Activated CD4-positive, alpha-beta T cell treated with anti-CD3 and anti-CD28 coated beads for 36 hours (primary cell): ENCODE results near the gene ASPDH. TPM values are rescaled to one million over a fixed set of nuclear protein-coding genes. Genes with fewer than 3 reads are reported as not detected.

Source experiments
- ATAC-seq: fragments of 200-7000 bp; cut with Tn5 transposase; one replicate; pipeline ENCODE4 v1.10.0; 2021; ENCODE audit warnings: mild to moderate bottlenecking, moderate library complexity
- CTCF ChIA-PET: fragments of 350-600 bp; sonication (Branson Sonifier 250); formaldehyde crosslinking; loops from one replicate; lab custom pipeline; 2021; ENCODE audit warnings: antibody characterized with exemption; lab: Charles Lee
- POLR2A ChIA-PET: fragments of 350-600 bp; sonication (Branson Sonifier 250); formaldehyde crosslinking; loops from one replicate; lab custom pipeline; 2021; ENCODE audit warnings: antibody characterized with exemption, inconsistent platforms; lab: Charles Lee
- DNase-seq: peaks from one replicate; pipeline ENCODE4 v3.0.0-alpha.2; 2020
- H3K27ac Mint-ChIP-seq: one replicate; pipeline ENCODE4 v1.8.0; 2021; ENCODE audit warnings: mixed read lengths
- H3K27me3 Mint-ChIP-seq: one replicate; pipeline ENCODE4 v1.8.0; 2021; ENCODE audit warnings: mixed read lengths
- H3K36me3 Mint-ChIP-seq: one replicate; pipeline ENCODE4 v1.8.0; 2021; ENCODE audit warnings: low read depth, mixed read lengths
- H3K4me1 Mint-ChIP-seq: one replicate; pipeline ENCODE4 v1.8.0; 2021; ENCODE audit warnings: mixed read lengths
- H3K4me3 Mint-ChIP-seq: one replicate; pipeline ENCODE4 v1.8.0; 2021; ENCODE audit warnings: mild to moderate bottlenecking, moderate library complexity, mixed read lengths
- H3K9me3 Mint-ChIP-seq: one replicate; pipeline ENCODE4 v1.8.0; 2021; ENCODE audit warnings: low read depth, mixed read lengths
- intact Hi-C, 2 experiments: fragments of 100-400 bp; cut with DNase I in 1 of 2; cut with micrococcal nuclease in 1 of 2; formaldehyde crosslinking; loops; one replicate each; pipeline versions ENCODE4 v1.14.2 to v1.15.1; 2022 to 2024; cut with DNase I, micrococcal nuclease
- total RNA-seq, 2 experiments: library from RNA; stranded (reverse); gene quantifications; one replicate each; pipeline ENCODE4 v1.2.3, GENCODE V29; 2021

The ASPDH gene
- total RNA-seq, 2 experiments from 2014 or later = not detected

- Mint-ChIP-seq H3K36me3 (no peaks in the 10 kb centered on the region), H3K9me3 (no peaks in the 10 kb centered on the region), H3K27me3 (peaks cover 59% of the 10 kb centered on the region), H3K4me1 (peaks cover 2% of the 10 kb centered on the region), H3K27ac (no peak overlapping the region), H3K4me3 (no peak overlapping the region)
- ATAC-seq = no peak
- POLR2A ChIA-PET = no interaction called here
- no peak for DNase-seq
- intact Hi-C loops = no loop called here
- CTCF ChIA-PET = interaction anchor here (0.6 to 4.5 kb wide), 5 partner anchors 10 to 197 kb away, joined by 3 to 45 read pairs (median 4); no protein-coding TSS in a partner anchor
Measured at GRCh38 chr19:50554212-50554611, 40.5 kb upstream of the ASPDH start.

GRCh38 chr19:50553134-50553703, 39.5 kb upstream of the ASPDH start:
- DNase-seq (no peak), ATAC-seq (no peak)
- no peak overlapping the region for H3K4me3 Mint-ChIP-seq
- peaks cover 2% of the 10 kb centered on the region for H3K4me1 Mint-ChIP-seq
- H3K27me3 Mint-ChIP-seq = peaks cover 56% of the 10 kb centered on the region
- POLR2A ChIA-PET = no interaction called here
- H3K36me3 Mint-ChIP-seq = no peaks in the 10 kb centered on the region
- CTCF ChIA-PET = interaction anchor here (3.8 kb wide), 1 partner anchor 196 kb away, joined by 13 read pairs; no protein-coding TSS in a partner anchor
- H3K9me3 Mint-ChIP-seq = no peaks in the 10 kb centered on the region
- intact Hi-C loops = no loop called here
- no peak overlapping the region for H3K27ac Mint-ChIP-seq

- H3K4me1 Mint-ChIP-seq = peaks cover 2% of the 10 kb centered on the region
- CTCF ChIA-PET = interaction anchor here (0.6 kb wide), 1 partner anchor 1106 kb away, joined by 3 read pairs; no protein-coding TSS in a partner anchor
- peaks cover 51% of the 10 kb centered on the region for H3K27me3 Mint-ChIP-seq
- no peak overlapping the region for H3K27ac Mint-ChIP-seq
- intact Hi-C loops = no loop called here
- H3K36me3 Mint-ChIP-seq = no peaks in the 10 kb centered on the region
- POLR2A ChIA-PET = no interaction called here
- no peaks in the 10 kb centered on the region for H3K9me3 Mint-ChIP-seq
- no peak for ATAC-seq
- no peak for DNase-seq
- no peak overlapping the region for H3K4me3 Mint-ChIP-seq
Measured at GRCh38 chr19:50552540-50552939, 38.8 kb upstream of the ASPDH start.

- Mint-ChIP-seq H3K36me3 (no peaks in the 10 kb centered on the region), H3K9me3 (no peaks in the 10 kb centered on the region), H3K4me3 (no peak overlapping the region), H3K4me1 (peaks cover 2% of the 10 kb centered on the region), H3K27me3 (peaks cover 51% of the 10 kb centered on the region), H3K27ac (no peak overlapping the region)
- ChIA-PET CTCF (interaction anchor here (0.6 kb wide), 1 partner anchor 75 kb away, joined by 3 read pairs; no protein-coding TSS in a partner anchor), POLR2A (no interaction called here)
- DNase-seq (no peak), ATAC-seq (no peak)
- intact Hi-C loops = no loop called here
Measured at GRCh38 chr19:50551715-50552187, 38.0 kb upstream of the ASPDH start.

- no peaks in the 10 kb centered on the region for H3K9me3 Mint-ChIP-seq
- no peaks in the 10 kb centered on the region for H3K36me3 Mint-ChIP-seq
- ChIA-PET CTCF (interaction anchor here (0.6 kb wide), 1 partner anchor 76 kb away, joined by 3 read pairs; no protein-coding TSS in a partner anchor), POLR2A (no interaction called here)
- H3K4me1 Mint-ChIP-seq = no peaks in the 10 kb centered on the region
- DNase-seq (no peak), ATAC-seq (no peak)
- peaks cover 48% of the 10 kb centered on the region for H3K27me3 Mint-ChIP-seq
- H3K27ac Mint-ChIP-seq = no peak overlapping the region
- intact Hi-C loops = no loop called here
- no peak overlapping the region for H3K4me3 Mint-ChIP-seq
Measured at GRCh38 chr19:50551034-50551714, 37.5 kb upstream of the ASPDH start.

GRCh38 chr19:50550594-50550966, 36.9 kb upstream of the ASPDH start:
- H3K9me3 Mint-ChIP-seq = no peaks in the 10 kb centered on the region
- DNase-seq = no peak
- ATAC-seq = no peak
- no peaks in the 10 kb centered on the region for H3K36me3 Mint-ChIP-seq
- H3K4me3 Mint-ChIP-seq = no peak overlapping the region
- H3K4me1 Mint-ChIP-seq = no peaks in the 10 kb centered on the region
- H3K27ac Mint-ChIP-seq = no peak overlapping the region
- H3K27me3 Mint-ChIP-seq = peaks cover 44% of the 10 kb centered on the region
- CTCF ChIA-PET = no interaction called here
- intact Hi-C loops = no loop called here
- POLR2A ChIA-PET = no interaction called here

- POLR2A ChIA-PET = interaction anchor here (0.7 kb wide), 1 partner anchor 232 kb away, joined by 4 read pairs; no protein-coding TSS in a partner anchor
- no peak for ATAC-seq
- intact Hi-C loops = no loop called here
Measured at GRCh38 chr19:50549927-50550593, 36.3 kb upstream of the ASPDH start.

GRCh38 chr19:50549059-50549926, 35.6 kb upstream of the ASPDH start:
- CTCF ChIA-PET = no interaction called here
- intact Hi-C loops = no loop called here
- H3K36me3 Mint-ChIP-seq = no peaks in the 10 kb centered on the region

More at GRCh38 chr19:50549927-50550593, 36.3 kb upstream of the ASPDH start:
- Mint-ChIP-seq H3K9me3 (no peaks in the 10 kb centered on the region), H3K27me3 (peaks cover 40% of the 10 kb centered on the region), H3K4me1 (no peaks in the 10 kb centered on the region), H3K27ac (no peak overlapping the region), H3K36me3 (no peaks in the 10 kb centered on the region), H3K4me3 (no peak overlapping the region)
- CTCF ChIA-PET = no interaction called here
- DNase-seq = no peak

GRCh38 chr19:50548191-50549058, 34.7 kb upstream of the ASPDH start:
- Mint-ChIP-seq H3K27me3 (peaks cover 30% of the 10 kb centered on the region), H3K4me1 (no peaks in the 10 kb centered on the region), H3K36me3 (no peaks in the 10 kb centered on the region), H3K9me3 (no peaks in the 10 kb centered on the region), H3K27ac (no peak overlapping the region), H3K4me3 (no peak overlapping the region)
- DNase-seq (no peak), ATAC-seq (no peak)
- intact Hi-C loops = no loop called here
- CTCF ChIA-PET = no interaction called here
- POLR2A ChIA-PET = no interaction called here

More at GRCh38 chr19:50549059-50549926, 35.6 kb upstream of the ASPDH start:
- DNase-seq (no peak), ATAC-seq (no peak)
- Mint-ChIP-seq H3K4me3 (no peak overlapping the region), H3K4me1 (no peaks in the 10 kb centered on the region), H3K27ac (no peak overlapping the region), H3K27me3 (peaks cover 36% of the 10 kb centered on the region), H3K9me3 (no peaks in the 10 kb centered on the region)
- POLR2A ChIA-PET = interaction anchor here (0.7 kb wide), 1 partner anchor 233 kb away, joined by 4 read pairs; no protein-coding TSS in a partner anchor

- CTCF ChIA-PET = interaction anchor here (1.1 kb wide), 1 partner anchor 9 kb away, joined by 3 read pairs; no protein-coding TSS in a partner anchor
- intact Hi-C loops = no loop called here
- ATAC-seq = no peak
- H3K9me3 Mint-ChIP-seq = no peaks in the 10 kb centered on the region
- peaks cover 22% of the 10 kb centered on the region for H3K27me3 Mint-ChIP-seq
- H3K4me3 Mint-ChIP-seq = no peak overlapping the region
- POLR2A ChIA-PET = no interaction called here
- no peaks in the 10 kb centered on the region for H3K36me3 Mint-ChIP-seq
- DNase-seq = no peak
- no peaks in the 10 kb centered on the region for H3K4me1 Mint-ChIP-seq
- H3K27ac Mint-ChIP-seq = no peak overlapping the region
Measured at GRCh38 chr19:50547385-50548190, 33.9 kb upstream of the ASPDH start.
